T-helper 17 cell (primary cell): ENCODE results near the gene GPS1. TPM values are rescaled to one million over a fixed set of nuclear protein-coding genes. Genes with fewer than 3 reads are reported as not detected.

ENCODE experiments used
- ATAC-seq: fragments of 150-1000 bp; cut with Tn5 transposase; 2 replicates; pipeline ENCODE4 v1.10.0; 2021; ENCODE audit warnings: mild to moderate bottlenecking, moderate library complexity
- DNase-seq, 3 donors: peaks; one replicate each; pipeline versions ENCODE4 v3.0.0 to v3.0.0-alpha.2; 2020 to 2021
- H3K9me3 ChIP-seq: one replicate; pipeline ENCODE4 v1.7.0; 2013; ENCODE audit warnings: low read length, mild to moderate bottlenecking; ENCODE audit not compliant: control insufficient read depth, poor library complexity, severe bottlenecking
- H3K27ac Mint-ChIP-seq: one replicate; pipeline ENCODE4 v1.8.0; 2022; ENCODE audit warnings: mild to moderate bottlenecking, moderate library complexity, mixed read lengths
- H3K27me3 Mint-ChIP-seq: one replicate; pipeline ENCODE4 v1.8.0; 2022; ENCODE audit warnings: mixed read lengths
- H3K36me3 Mint-ChIP-seq: one replicate; pipeline ENCODE4 v1.8.0; 2022; ENCODE audit warnings: low read depth, mixed read lengths
- H3K4me1 Mint-ChIP-seq: one replicate; pipeline ENCODE4 v1.8.0; 2022; ENCODE audit warnings: mild to moderate bottlenecking, mixed read lengths
- H3K4me3 Mint-ChIP-seq: one replicate; pipeline ENCODE4 v1.8.0; 2022; ENCODE audit warnings: mild to moderate bottlenecking, moderate library complexity, mixed read lengths
- total RNA-seq, 4 donors: library from RNA in 2 of 4; stranded (reverse) in 2 of 4; gene quantifications; one replicate each; pipeline ENCODE4 v1.2.3 and lab custom pipeline; 2022 to 2026

GPS1 gene
- total RNA-seq, 2 donors from 2014 or later, result 63.2 to 66.1 TPM

DNA sequence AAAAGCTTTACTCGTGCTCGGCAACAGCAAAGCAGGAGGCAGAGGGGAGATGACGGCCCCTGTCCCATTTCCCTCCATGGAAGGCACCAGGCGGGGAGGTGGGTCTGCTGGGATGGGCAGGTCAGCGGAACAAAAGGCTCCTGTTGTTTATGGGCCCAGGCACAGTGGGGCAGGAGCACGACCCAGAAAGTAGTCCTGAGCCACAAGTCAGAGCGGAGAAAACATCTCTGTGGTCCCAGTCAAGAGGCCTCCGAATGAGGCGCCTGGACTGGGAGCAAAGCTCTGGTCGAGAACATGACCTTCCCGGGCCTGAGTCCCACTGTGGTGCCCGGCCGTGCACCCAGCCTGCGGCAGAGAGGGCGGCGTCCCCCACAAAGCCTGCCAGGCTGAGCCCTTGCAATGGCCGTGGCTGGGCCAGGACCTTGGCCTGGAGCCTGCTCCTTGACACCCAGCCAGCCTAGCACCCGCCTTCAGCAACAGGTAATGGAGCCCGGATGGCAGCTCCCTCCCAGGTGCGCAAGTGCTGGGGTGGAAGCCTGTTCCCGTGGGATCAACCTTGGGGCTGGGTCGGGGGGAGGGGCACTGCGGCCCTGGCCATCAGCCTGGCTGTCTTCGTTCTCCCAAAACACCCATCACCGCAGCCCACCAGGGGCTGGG lies 3.7 kb upstream of the GPS1 start:
- H3K27me3 Mint-ChIP-seq, result no peaks in the 10 kb centered on the region
- no peak for DNase-seq

DNA sequence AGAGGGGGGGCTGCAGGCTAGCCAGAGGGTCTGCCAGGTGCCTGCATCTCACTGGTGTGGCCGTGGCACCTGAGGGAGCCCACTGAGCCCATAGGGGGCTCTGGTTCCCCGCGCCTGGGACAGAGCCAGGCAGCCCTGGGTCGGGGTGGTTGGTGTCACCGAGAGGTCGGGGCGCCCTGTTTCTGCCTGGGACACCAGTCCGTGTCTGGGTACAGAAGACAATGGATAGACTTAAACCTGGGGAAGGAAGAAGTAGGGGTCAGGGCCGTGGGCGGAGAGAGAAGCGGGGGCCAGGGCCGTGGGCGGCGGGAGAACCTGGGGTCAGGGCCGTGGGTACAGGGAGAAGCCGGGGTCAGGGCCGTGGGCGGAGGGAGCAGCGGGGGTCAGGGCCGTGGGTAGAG lies 3.1 kb upstream of the GPS1 start:
- H3K36me3 Mint-ChIP-seq, result peaks cover 3% of the 10 kb centered on the region
- peaks cover 8% of the 10 kb centered on the region for H3K4me1 Mint-ChIP-seq
- ATAC-seq (no peak), DNase-seq (no peak)
- no peaks in the 10 kb centered on the region for H3K9me3 ChIP-seq
- H3K27ac Mint-ChIP-seq, result no peak overlapping the region
- no peaks in the 10 kb centered on the region for H3K27me3 Mint-ChIP-seq
- H3K4me3 Mint-ChIP-seq, result no peak overlapping the region

More for the DNA sequence above, 3.7 kb upstream of the GPS1 start:
- no peak overlapping the region for H3K4me3 Mint-ChIP-seq
- no peaks in the 10 kb centered on the region for H3K9me3 ChIP-seq
- peaks cover 8% of the 10 kb centered on the region for H3K4me1 Mint-ChIP-seq
- peaks cover 3% of the 10 kb centered on the region for H3K36me3 Mint-ChIP-seq
- ATAC-seq, result no peak
- H3K27ac Mint-ChIP-seq, result no peak overlapping the region

- H3K9me3 ChIP-seq, result no peaks in the 10 kb centered on the region
- no peak overlapping the region for H3K27ac Mint-ChIP-seq
- ATAC-seq, result no peak
- H3K36me3 Mint-ChIP-seq, result peaks cover 3% of the 10 kb centered on the region
- no peaks in the 10 kb centered on the region for H3K27me3 Mint-ChIP-seq
- H3K4me1 Mint-ChIP-seq, result peaks cover 8% of the 10 kb centered on the region
- no peak for DNase-seq
- H3K4me3 Mint-ChIP-seq, result no peak overlapping the region
Measured at GRCh38 chr17:82049106-82049505, 2.6 kb upstream of the GPS1 start.

- no peak for DNase-seq
- Mint-ChIP-seq H3K27me3 (no peaks in the 10 kb centered on the region), H3K27ac (no peak overlapping the region), H3K36me3 (peaks cover 3% of the 10 kb centered on the region), H3K4me3 (no peak overlapping the region), H3K4me1 (peaks cover 8% of the 10 kb centered on the region)
- no peaks in the 10 kb centered on the region for H3K9me3 ChIP-seq
- no peak for ATAC-seq
Measured at GRCh38 chr17:82049521-82049971, 2.2 kb upstream of the GPS1 start.

DNA sequence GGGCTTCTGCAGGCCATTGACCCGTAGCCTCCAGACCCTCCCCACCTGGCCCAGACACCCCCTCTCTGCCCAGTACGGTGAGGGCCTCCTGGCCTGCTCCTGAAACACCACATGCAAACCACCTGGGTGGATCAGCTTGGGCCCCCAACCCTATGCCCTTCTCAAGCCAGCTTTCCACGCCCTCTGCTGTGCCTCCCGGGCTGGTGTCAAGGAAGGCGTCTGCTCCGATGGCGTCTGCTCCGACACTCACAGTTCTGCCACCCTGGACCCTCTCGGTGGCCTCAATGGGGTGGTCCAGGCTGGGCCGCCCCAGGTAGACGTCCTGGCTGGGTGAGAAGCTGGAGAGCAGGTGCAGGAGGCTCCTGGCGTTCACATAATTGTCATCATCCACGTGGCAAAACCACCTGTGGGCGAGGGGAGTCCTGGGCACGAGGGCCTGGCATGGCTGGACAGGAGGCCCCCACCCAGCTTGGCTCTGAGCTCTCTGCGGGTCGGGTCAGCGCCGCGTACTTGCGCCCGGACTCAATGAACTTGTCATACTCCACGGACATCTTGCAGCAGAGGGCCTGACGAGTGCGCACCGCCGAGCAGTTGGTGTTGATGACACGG lies 1.4 kb upstream of the GPS1 start:
- Mint-ChIP-seq H3K27me3 (no peaks in the 10 kb centered on the region), H3K4me1 (peaks cover 8% of the 10 kb centered on the region), H3K36me3 (peaks cover 3% of the 10 kb centered on the region), H3K4me3 (peak overlapping the region; percentile 86), H3K27ac (peak overlapping the region; percentile 67)
- ATAC-seq (no peak), DNase-seq (no peak)
- no peaks in the 10 kb centered on the region for H3K9me3 ChIP-seq

- H3K27me3 Mint-ChIP-seq, result no peaks in the 10 kb centered on the region
- ATAC-seq (peak; percentile 23), DNase-seq (peak in 1 of 3 donors; percentile 16)
- H3K9me3 ChIP-seq, result no peaks in the 10 kb centered on the region
- peak overlapping the region; percentile 67 for H3K27ac Mint-ChIP-seq
- H3K4me1 Mint-ChIP-seq, result peaks cover 8% of the 10 kb centered on the region
- peaks cover 3% of the 10 kb centered on the region for H3K36me3 Mint-ChIP-seq
- peak overlapping the region; percentile 86 for H3K4me3 Mint-ChIP-seq
Measured at GRCh38 chr17:82050761-82051641, 697 bp upstream of the GPS1 start.

GRCh38 chr17:82052638-82053059 lies 951 bp downstream of the GPS1 start:
- H3K27me3 Mint-ChIP-seq, result no peaks in the 10 kb centered on the region
- peaks cover 1% of the 10 kb centered on the region for H3K36me3 Mint-ChIP-seq
- H3K4me1 Mint-ChIP-seq, result peaks cover 5% of the 10 kb centered on the region
- H3K9me3 ChIP-seq, result no peaks in the 10 kb centered on the region
- DNase-seq, result peak in 1 of 3 donors; percentile 6
- H3K27ac Mint-ChIP-seq, result no peak overlapping the region
- no peak for ATAC-seq
- H3K4me3 Mint-ChIP-seq, result peak overlapping the region; percentile 81

- no peaks in the 10 kb centered on the region for H3K27me3 Mint-ChIP-seq
- DNase-seq, result peak in 1 of 3 donors; percentile 8
- no peaks in the 10 kb centered on the region for H3K9me3 ChIP-seq
- peak overlapping the region; percentile 81 for H3K4me3 Mint-ChIP-seq
- H3K36me3 Mint-ChIP-seq, result no peaks in the 10 kb centered on the region
- H3K4me1 Mint-ChIP-seq, result peaks cover 5% of the 10 kb centered on the region
- H3K27ac Mint-ChIP-seq, result no peak overlapping the region
- no peak for ATAC-seq
Measured at GRCh38 chr17:82053130-82053529, 1.4 kb downstream of the GPS1 start.

- Mint-ChIP-seq H3K4me3 (no peak overlapping the region), H3K4me1 (peaks cover 5% of the 10 kb centered on the region), H3K36me3 (no peaks in the 10 kb centered on the region), H3K27me3 (no peaks in the 10 kb centered on the region), H3K27ac (no peak overlapping the region)
- ATAC-seq (no peak), DNase-seq (peak in 1 of 3 donors; percentile 7)
- H3K9me3 ChIP-seq, result no peaks in the 10 kb centered on the region
Measured at GRCh38 chr17:82053556-82054263, 2.0 kb downstream of the GPS1 start.

DNA sequence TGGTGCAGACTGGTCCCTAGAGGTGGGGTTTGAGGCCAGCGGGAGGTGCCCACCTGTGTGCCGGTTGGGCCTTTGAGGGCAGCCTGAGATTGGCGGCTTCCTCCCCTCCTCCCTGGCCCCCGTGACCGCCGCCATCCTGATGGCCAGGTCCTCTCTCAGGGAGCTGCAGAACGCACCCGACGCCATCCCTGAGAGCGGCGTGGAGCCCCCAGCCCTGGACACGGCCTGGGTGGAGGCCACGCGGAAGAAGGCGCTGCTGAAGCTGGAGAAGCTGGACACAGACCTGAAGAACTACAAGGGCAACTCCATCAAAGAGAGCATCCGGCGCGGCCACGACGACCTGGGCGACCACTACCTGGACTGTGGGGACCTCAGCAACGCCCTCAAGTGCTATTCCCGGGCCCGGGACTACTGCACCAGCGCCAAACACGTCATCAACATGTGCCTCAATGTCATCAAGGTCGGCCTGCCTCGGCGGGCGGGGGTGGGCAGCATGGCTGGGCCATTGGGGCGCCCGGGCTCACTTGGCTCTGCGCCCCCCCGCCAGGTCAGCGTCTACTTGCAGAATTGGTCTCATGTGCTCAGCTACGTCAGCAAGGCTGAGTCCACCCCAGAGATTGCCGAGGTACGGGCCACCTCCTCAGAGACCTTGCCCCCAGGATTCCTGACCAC lies 2.8 kb downstream of the GPS1 start:
- no peak for ATAC-seq
- DNase-seq, result peak in 1 of 3 donors; percentile 6
- Mint-ChIP-seq H3K4me1 (peaks cover 5% of the 10 kb centered on the region), H3K4me3 (no peak overlapping the region), H3K27me3 (no peaks in the 10 kb centered on the region), H3K36me3 (no peaks in the 10 kb centered on the region), H3K27ac (no peak overlapping the region)
- no peaks in the 10 kb centered on the region for H3K9me3 ChIP-seq

- Mint-ChIP-seq H3K27me3 (no peaks in the 10 kb centered on the region), H3K4me3 (peak overlapping the region; percentile 65), H3K27ac (no peak overlapping the region), H3K36me3 (peaks cover 2% of the 10 kb centered on the region), H3K4me1 (peaks cover 8% of the 10 kb centered on the region)
- DNase-seq (peak in 1 of 3 donors; percentile 8), ATAC-seq (no peak)
- H3K9me3 ChIP-seq, result no peaks in the 10 kb centered on the region
Measured at GRCh38 chr17:82055023-82055964, 3.6 kb downstream of the GPS1 start.
